K562 (cell line): ENCODE data around the gene MTHFR. TPM values are rescaled to one million over a fixed set of nuclear protein-coding genes. Genes with fewer than 3 reads are reported as not detected.

Experiments used
- CBFB ChIP-seq: sonication (generic); formaldehyde crosslinking; IDR thresholded peaks from 2 replicates; pipeline ENCODE4 v1.4.0; 2020; ENCODE audit warnings: mild to moderate bottlenecking, missing genetic modification reagents
- CBX1 ChIP-seq: sonication (generic); IDR thresholded peaks from 2 replicates; pipeline ENCODE4 v1.6.1; 2016; ENCODE audit warnings: antibody characterized with exemption, low read depth, mild to moderate bottlenecking
- CGGBP1 ChIP-seq: fragments of 250-450 bp; sonication (Bioruptor Pico); IDR thresholded peaks from 2 replicates; pipeline ENCODE4 v1.9.0; 2021; ENCODE audit warnings: mild to moderate bottlenecking
- CREM ChIP-seq: IDR thresholded peaks from 2 replicates; pipeline ENCODE4 v1.6.1; 2014; ENCODE audit warnings: antibody characterized with exemption, low read depth
- EZH2 ChIP-seq: IDR thresholded peaks from 2 replicates; pipeline ENCODE4 v1.6.1; 2012; ENCODE audit warnings: low read depth, mild to moderate bottlenecking, inconsistent platforms, low read length, borderline replicate concordance
- MED1 ChIP-seq: sonication (generic); formaldehyde crosslinking; IDR thresholded peaks from 2 replicates; pipeline ENCODE4 v1.8.1; 2023; ENCODE audit warnings: missing genetic modification reagents, borderline replicate concordance
- MTA3 ChIP-seq: fragments of 450-650 bp; formaldehyde crosslinking; IDR thresholded peaks from 2 replicates; pipeline ENCODE4 v1.6.1; 2017; ENCODE audit warnings: mild to moderate bottlenecking, borderline replicate concordance
- NR0B1 ChIP-seq: fragments of 450-650 bp; IDR thresholded peaks from one replicate; pipeline ENCODE4 v1.6.1; 2018; ENCODE audit warnings: mild to moderate bottlenecking, moderate library complexity; ENCODE audit not compliant: partially characterized antibody
- NR2F6 ChIP-seq: fragments of 450-650 bp; formaldehyde crosslinking; IDR thresholded peaks from 2 replicates; pipeline ENCODE4 v1.4.0; 2020; ENCODE audit warnings: mild to moderate bottlenecking
- PML ChIP-seq: IDR thresholded peaks from 2 replicates; pipeline ENCODE4 v1.6.1; 2012; ENCODE audit warnings: low read length, inconsistent platforms
- RBM22 ChIP-seq: fragments of 200-400 bp; formaldehyde crosslinking; IDR thresholded peaks from 2 replicates; pipeline ENCODE4 v1.6.1; 2018; ENCODE audit warnings: low read length, low read depth; ENCODE audit not compliant: poor library complexity, severe bottlenecking
- SAFB ChIP-seq: fragments of 200-400 bp; formaldehyde crosslinking; IDR thresholded peaks from 2 replicates; pipeline ENCODE4 v1.6.1; 2017; ENCODE audit warnings: low read depth, low read length, borderline replicate concordance
- ZBTB40 ChIP-seq, 2 experiments: fragments of 450-650 bp in 1 of 2; sonication (generic) in 1 of 2; formaldehyde crosslinking in 1 of 2; IDR thresholded peaks; 2 replicates each; pipeline versions ENCODE4 v1.7.1 to v1.9.0; 2016 to 2022; ENCODE audit warnings: inconsistent platforms in 1 of 2, mild to moderate bottlenecking in 1 of 2, missing genetic modification reagents in 1 of 2
- ZNF133 ChIP-seq: fragments of 250-450 bp; sonication (Bioruptor Pico); IDR thresholded peaks from 2 replicates; pipeline ENCODE4 v1.4.0; 2020; ENCODE audit warnings: mild to moderate bottlenecking
- ZNF740 ChIP-seq, 3 experiments: fragments of 200-800 bp in 1 of 3; sonication (Bioruptor generic) in 1 of 3; sonication (generic) in 1 of 3; formaldehyde crosslinking in 1 of 3; IDR thresholded peaks; 2 replicates each; pipeline versions ENCODE4 v1.6.1 to v1.8.0; 2016 to 2022; ENCODE audit warnings: mild to moderate bottlenecking in 2 of 3, missing compliant biosample characterization in 2 of 3, missing genetic modification characterization in 2 of 3, missing genetic modification reagents in 1 of 3
- polyA plus RNA-seq, 8 experiments: library from polyadenylated mRNA; depleted of rRNA in 4 of 8; stranded (reverse) in 5 of 8; unstranded in 3 of 8; fragments of >200 nt; fragmentation: Nextera tagmentation in 2 of 8; fragmentation: Illumina TruSeq in 1 of 8; extraction: Ambion mirVana in 2 of 8; extraction: Trizol in 1 of 8; gene quantifications; 2 replicates each; pipeline versions ENCODE4 v1.2.1 to v1.2.3, GENCODE V29; 2011 to 2014; ENCODE audit warnings: inconsistent platforms in 1 of 8, missing spikeins in 1 of 8
- total RNA-seq, 7 experiments: library from RNA; depleted of rRNA in 6 of 7; stranded (reverse); fragments of >200 nt in 6 of 7; fragmentation: Illumina TruSeq in 2 of 7; extraction: Trizol in 2 of 7; gene quantifications; 2 replicates each; pipeline versions ENCODE4 v1.2.1 to v1.2.3, GENCODE V29; 2011 to 2021; ENCODE audit warnings: low replicate concordance in 1 of 7

MTHFR gene
- total and polyA plus RNA-seq, 9 of the 15 experiments (the other 6 are each of a cell fraction or from before 2014, with no cell fraction given): 5.0 to 104 (median 62.6) TPM

GRCh38 chr1:11784993-11785769 lies 20.6 kb downstream of the MTHFR start (continued):
- TF ChIP-seq MED1 (CRISPR knock-in tag) (no peak), EZH2 (no peak), ZNF740 (CRISPR knock-in tag; IDR thresholded peaks at IDR 0.05) (peak; percentile 66), ZNF740 (tag; IDR thresholded peaks at IDR 0.05) (no peak), ZNF133 (no peak), CGGBP1 (CRISPR knock-in tag) (no peak), RBM22 (peak; percentile 96), NR2F6 (CRISPR knock-in tag) (no peak), CBFB (0 out of 2 replicates have a peak, but pooled peaks have one; percentile 58), CBX1 (no peak), CREM (peak; percentile 76), SAFB (no peak), PML (no peak; the same call in 1 of the 2 replicates), NR0B1 (no peak), MTA3 (peak; percentile 87; the same call in 1 of the 2 replicates), ZBTB40 (IDR thresholded peaks at IDR 0.05) (no peak), ZBTB40 (CRISPR knock-in tag; IDR thresholded peaks at IDR 0.05) (no peak)
